Ishikawa (cell line): ENCODE results near the gene HOXB9.
A peak's percentile ranks its signal among the peaks of the same experiment; 100 is the strongest.

Experiments
- CEBPB ChIP-seq: IDR thresholded peaks from 2 replicates; pipeline ENCODE4 v1.6.1; 2012
- CREB1 ChIP-seq: IDR thresholded peaks from 2 replicates; pipeline ENCODE4 v1.6.1; 2012; ENCODE audit warnings: low read depth
- EGR1 ChIP-seq: IDR thresholded peaks from 2 replicates; pipeline ENCODE4 v1.6.1; 2012
- EP300 ChIP-seq: IDR thresholded peaks from 2 replicates; pipeline ENCODE4 v1.6.1; 2012; ENCODE audit warnings: borderline replicate concordance
- FOXM1 ChIP-seq: IDR thresholded peaks from 2 replicates; pipeline ENCODE4 v1.6.1; 2012; ENCODE audit warnings: low read depth, borderline replicate concordance
- MAX ChIP-seq: IDR thresholded peaks from 2 replicates; pipeline ENCODE4 v1.6.1; 2012
- NFIC ChIP-seq: IDR thresholded peaks from 2 replicates; pipeline ENCODE4 v1.6.1; 2012
- RAD21 ChIP-seq: IDR thresholded peaks from 2 replicates; pipeline ENCODE4 v1.6.1; 2012; ENCODE audit warnings: low read depth
- REST ChIP-seq: IDR thresholded peaks from 2 replicates; pipeline ENCODE4 v1.6.1; 2012; ENCODE audit warnings: low read depth, mild to moderate bottlenecking
- TAF1 ChIP-seq: IDR thresholded peaks from 2 replicates; pipeline ENCODE4 v1.6.1; 2012; ENCODE audit warnings: low read depth, mild to moderate bottlenecking
- TCF12 ChIP-seq: IDR thresholded peaks from 2 replicates; pipeline ENCODE4 v1.6.1; 2012; ENCODE audit warnings: low read depth
- TEAD4 ChIP-seq: IDR thresholded peaks from 2 replicates; pipeline ENCODE4 v1.6.1; 2012
- USF1 ChIP-seq: IDR thresholded peaks from 2 replicates; pipeline ENCODE4 v1.6.1; 2012
- YY1 ChIP-seq: IDR thresholded peaks from 2 replicates; pipeline ENCODE4 v1.6.1; 2012; ENCODE audit warnings: low read depth
- ZBTB7A ChIP-seq: IDR thresholded peaks from 2 replicates; pipeline ENCODE4 v1.6.1; 2012; ENCODE audit warnings: low read depth

Gene HOXB9

DNA sequence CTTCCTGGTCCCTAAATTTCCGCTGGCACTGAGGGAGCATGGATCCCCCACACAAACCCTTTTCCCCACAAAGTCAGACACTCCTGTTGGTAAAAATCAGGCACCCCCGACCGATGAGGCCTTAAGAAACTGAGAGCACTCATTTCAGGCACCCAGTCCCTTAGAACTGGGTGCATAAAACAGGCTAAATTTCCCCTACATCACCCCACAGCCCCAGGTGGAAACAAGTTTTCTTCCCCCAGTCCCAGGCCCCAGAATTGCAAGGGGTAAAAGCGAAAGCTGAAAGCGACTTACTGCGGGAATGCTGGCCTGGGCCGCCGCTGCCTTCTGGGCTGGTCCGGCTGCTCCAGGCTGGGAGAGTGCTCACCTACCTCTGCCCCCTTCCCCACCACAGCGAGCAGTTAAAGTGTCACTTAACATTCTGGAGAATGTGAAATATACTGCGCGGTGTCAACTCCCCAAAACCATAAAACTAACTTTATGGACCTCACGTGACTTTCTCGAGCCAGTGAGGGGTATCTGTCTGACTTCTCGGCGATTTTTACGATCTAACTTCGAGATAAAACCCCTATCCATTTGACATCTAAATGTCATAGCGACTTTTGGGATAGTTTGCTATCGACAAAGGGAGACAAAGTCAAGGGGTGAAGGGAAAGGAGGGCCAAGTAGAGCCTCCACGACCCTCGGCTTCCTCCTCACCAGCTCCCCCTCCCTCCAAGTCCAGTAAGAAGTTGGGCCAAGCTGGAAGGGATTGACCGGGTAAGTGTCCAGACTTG is 36.1 kb downstream of the HOXB9 start, which contains the start of gene HOXB3:
HOXB3 (minus strand) TSS at position 411 of the 776 bp plus-strand sequence. CDS start 37,767 bp downstream, outside the sequence.
- TF ChIP-seq REST: no peak
- no peak for TF ChIP-seq YY1
- no peak for TF ChIP-seq CREB1
- peak; percentile 84 for TF ChIP-seq USF1
- no peak for TF ChIP-seq RAD21
- TF ChIP-seq MAX: no peak
- no peak for TF ChIP-seq CEBPB
- no peak for TF ChIP-seq ZBTB7A
- TF ChIP-seq NFIC: no peak
- TF ChIP-seq EP300: peak; percentile 29; the same call in 1 of the 2 replicates
- peak; percentile 28; the same call in 1 of the 2 replicates for TF ChIP-seq TEAD4
- peak; percentile 34; the same call in 1 of the 2 replicates for TF ChIP-seq TAF1
- TF ChIP-seq EGR1: no peak
- no peak for TF ChIP-seq FOXM1
- peak; percentile 55 for TF ChIP-seq TCF12

DNA sequence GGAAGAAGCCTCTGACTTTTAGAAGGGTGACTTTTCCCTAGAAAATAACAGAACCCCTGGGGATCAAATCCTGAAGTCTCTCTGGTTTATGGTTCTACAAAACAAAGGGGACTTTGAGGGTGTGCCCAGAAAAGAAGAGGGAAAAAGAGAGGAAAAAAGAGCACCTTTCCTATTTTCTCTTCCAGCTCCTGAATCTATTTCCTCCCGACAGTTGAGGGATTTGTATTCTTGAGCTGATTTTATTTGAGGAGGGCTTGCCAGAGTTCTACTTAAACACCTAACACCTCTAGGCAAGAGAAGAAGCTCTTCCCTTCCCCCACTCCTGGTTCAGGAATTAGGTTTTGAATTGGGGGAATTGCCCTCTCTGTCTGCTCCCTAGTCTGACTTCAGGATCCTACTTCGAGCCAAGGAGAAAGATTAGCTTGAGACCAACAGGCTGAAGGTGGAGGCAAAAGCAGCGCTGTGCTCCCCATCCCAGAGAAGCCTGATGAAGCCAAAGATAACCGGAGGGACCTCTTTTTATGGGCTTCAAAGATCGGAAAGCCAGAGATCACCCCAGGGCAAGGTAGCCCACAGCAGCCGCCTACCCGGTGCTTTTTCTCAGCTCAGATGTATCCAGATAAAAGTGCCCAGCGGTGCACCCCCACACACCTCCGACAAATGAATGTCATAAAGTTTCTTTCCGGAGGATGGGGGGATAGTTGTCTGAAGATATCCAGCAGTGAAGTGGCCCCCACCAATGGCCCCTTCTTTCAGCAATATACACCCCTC is 36.9 kb downstream of the HOXB9 start:
- TF ChIP-seq FOXM1 (no peak), YY1 (no peak), MAX (no peak), CEBPB (no peak)

DNA sequence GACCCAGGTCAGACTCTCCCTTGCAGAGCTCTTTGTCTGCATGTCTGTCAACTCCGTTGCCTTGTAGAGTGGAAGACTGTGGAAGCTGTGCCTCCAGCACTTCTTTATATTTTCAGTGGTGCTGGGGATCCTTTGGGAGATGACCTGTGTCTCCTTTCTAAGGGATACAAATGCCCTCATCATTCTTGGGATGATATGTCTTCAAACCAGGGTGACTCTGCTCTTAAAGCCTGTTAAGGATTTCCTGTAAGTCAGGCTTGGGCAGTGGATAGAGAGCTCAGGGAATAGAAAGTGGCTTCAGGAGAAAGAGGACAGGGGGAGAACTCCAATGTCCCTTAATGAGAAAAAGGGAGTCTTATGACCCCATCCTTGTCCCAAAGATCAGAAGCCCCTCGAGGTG is 37.6 kb downstream of the HOXB9 start:
- TF ChIP-seq ZBTB7A: no peak
- no peak for TF ChIP-seq FOXM1
- TF ChIP-seq RAD21: no peak
- no peak for TF ChIP-seq TEAD4
- TF ChIP-seq MAX: no peak
- TF ChIP-seq NFIC: no peak
- TF ChIP-seq EP300: no peak
- TF ChIP-seq REST: no peak
- TF ChIP-seq YY1: no peak
- TF ChIP-seq USF1: no peak
- TF ChIP-seq TCF12: no peak
- no peak for TF ChIP-seq CREB1
- TF ChIP-seq EGR1: no peak
- no peak for TF ChIP-seq TAF1

DNA sequence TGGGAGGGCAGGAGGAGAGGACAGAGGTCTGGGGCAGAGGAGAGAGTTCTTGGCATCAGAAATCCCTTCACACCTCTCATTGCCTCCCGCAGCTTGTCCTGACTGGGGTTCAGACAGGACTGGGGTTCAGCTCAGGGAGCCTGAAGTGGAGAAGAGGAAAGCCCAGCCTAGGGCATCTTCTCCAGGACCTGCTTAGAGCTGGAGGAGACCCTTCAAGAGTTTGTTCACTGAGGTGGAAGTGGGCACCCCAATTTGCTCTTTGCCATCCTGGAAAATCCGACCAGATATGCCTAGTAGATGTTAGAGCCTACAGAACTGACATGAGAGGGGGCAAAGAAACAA is 38.1 kb downstream of the HOXB9 start:
- no peak for TF ChIP-seq CEBPB
- no peak for TF ChIP-seq YY1
- TF ChIP-seq ZBTB7A: no peak
- TF ChIP-seq REST: no peak
- TF ChIP-seq FOXM1: no peak
- TF ChIP-seq EGR1: no peak
- no peak for TF ChIP-seq MAX
- no peak for TF ChIP-seq EP300
- no peak for TF ChIP-seq USF1
- TF ChIP-seq NFIC: no peak
- no peak for TF ChIP-seq RAD21
- no peak for TF ChIP-seq TAF1
- no peak for TF ChIP-seq TCF12
